IMR-90 (cell line): ENCODE data around the gene LSM14B.

Experiments used
- CTCF ChIP-seq: conservative IDR thresholded peaks from 2 replicates; pipeline ENCODE4 v1.5.1; 2012; ENCODE audit warnings: mild to moderate bottlenecking, low read depth, low read length, improper control_type of control experiment
- POLR2A ChIP-seq: IDR thresholded peaks from 2 replicates; pipeline ENCODE4 v1.6.1; 2012; ENCODE audit warnings: mild to moderate bottlenecking, low read depth, low read length
- RAD21 ChIP-seq: IDR thresholded peaks from 2 replicates; pipeline ENCODE4 v1.6.1; 2012; ENCODE audit warnings: low read length, improper control_type of control experiment
- RCOR1 ChIP-seq: IDR thresholded peaks from 2 replicates; pipeline ENCODE4 v1.6.1; 2012; ENCODE audit warnings: mild to moderate bottlenecking, low read length, improper control_type of control experiment; ENCODE audit not compliant: insufficient replicate concordance

GRCh38 chr20:62151835-62152364, 29.6 kb downstream of the LSM14B start:
- TF ChIP-seq CTCF: no peak
- no peak for TF ChIP-seq RCOR1
- no peak for TF ChIP-seq POLR2A
- TF ChIP-seq RAD21: no peak
